Keratinocyte (primary cell): Measurements from ENCODE around the gene CLSTN2.

ENCODE experiments used
- EZH2 ChIP-seq: IDR thresholded peaks from one replicate; pipeline ENCODE4 v1.6.1; 2012; ENCODE audit warnings: inconsistent platforms, mild to moderate bottlenecking, low read length, moderate library complexity
- TF ChIP-seq, protein P1 (sequence below), 3 experiments: IDR thresholded peaks in 1 of 3; conservative IDR thresholded peaks in 1 of 3; optimal IDR thresholded peaks in 1 of 3; 2 replicates in 2 of 3; 3 replicates in 1 of 3; pipeline versions ENCODE3 to v1.5.1; 2011; ENCODE audit warnings: low read length in 3 of 3, mild to moderate bottlenecking in 3 of 3, moderate library complexity in 2 of 3, control low read depth in 1 of 3, inconsistent platforms in 1 of 3; ENCODE audit not compliant: insufficient read depth in 2 of 3; ENCODE audit errors: extremely low read depth in 1 of 3

DNA sequence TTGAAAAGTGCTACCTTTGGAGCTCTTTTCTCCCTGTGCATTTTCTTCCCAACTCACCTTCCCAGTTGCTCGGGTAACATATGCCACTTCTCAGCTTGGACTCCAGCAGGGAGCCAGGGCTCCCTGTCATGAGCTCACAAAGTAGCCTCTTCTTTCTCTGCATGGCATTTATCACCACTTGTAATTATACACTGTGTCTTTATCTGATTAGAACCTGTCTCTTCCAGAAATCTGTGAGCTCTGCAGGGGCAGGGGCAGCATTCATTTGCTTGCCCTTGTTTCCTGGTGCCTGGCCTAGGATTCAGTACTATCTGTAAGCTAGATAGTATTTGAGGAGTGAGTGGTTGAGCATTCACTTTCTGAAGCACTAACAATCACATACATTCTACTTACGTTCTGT lies 100.9 kb downstream of the CLSTN2 start:
- TF ChIP-seq, protein P1, sequence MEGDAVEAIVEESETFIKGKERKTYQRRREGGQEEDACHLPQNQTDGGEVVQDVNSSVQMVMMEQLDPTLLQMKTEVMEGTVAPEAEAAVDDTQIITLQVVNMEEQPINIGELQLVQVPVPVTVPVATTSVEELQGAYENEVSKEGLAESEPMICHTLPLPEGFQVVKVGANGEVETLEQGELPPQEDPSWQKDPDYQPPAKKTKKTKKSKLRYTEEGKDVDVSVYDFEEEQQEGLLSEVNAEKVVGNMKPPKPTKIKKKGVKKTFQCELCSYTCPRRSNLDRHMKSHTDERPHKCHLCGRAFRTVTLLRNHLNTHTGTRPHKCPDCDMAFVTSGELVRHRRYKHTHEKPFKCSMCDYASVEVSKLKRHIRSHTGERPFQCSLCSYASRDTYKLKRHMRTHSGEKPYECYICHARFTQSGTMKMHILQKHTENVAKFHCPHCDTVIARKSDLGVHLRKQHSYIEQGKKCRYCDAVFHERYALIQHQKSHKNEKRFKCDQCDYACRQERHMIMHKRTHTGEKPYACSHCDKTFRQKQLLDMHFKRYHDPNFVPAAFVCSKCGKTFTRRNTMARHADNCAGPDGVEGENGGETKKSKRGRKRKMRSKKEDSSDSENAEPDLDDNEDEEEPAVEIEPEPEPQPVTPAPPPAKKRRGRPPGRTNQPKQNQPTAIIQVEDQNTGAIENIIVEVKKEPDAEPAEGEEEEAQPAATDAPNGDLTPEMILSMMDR (optimal IDR thresholded peaks at IDR 0.05 in 1 of 3, IDR thresholded peaks at IDR 0.05 in 1 of 3, conservative IDR thresholded peaks at IDR 0.05 in 1 of 3; ENCODE audit: extremely low read depth in 1 of 3, insufficient read depth in 2 of 3, low read length in 3 of 3): no peak
- no peak for TF ChIP-seq EZH2
